Neural crest cell (in vitro differentiated cells): ENCODE data around the gene TBC1D23. TPM values are rescaled to one million over a fixed set of nuclear protein-coding genes. Genes with fewer than 3 reads are reported as not detected.

ENCODE experiments used
- DNase-seq: peaks from one replicate; pipeline ENCODE4 v3.0.0; 2021; ENCODE audit warnings: low read depth, mixed read lengths, low spot score
- H3K27ac Mint-ChIP-seq: one replicate; pipeline ENCODE4 v1.8.0; 2021; ENCODE audit warnings: mild to moderate bottlenecking, mixed read lengths; ENCODE audit not compliant: unreplicated experiment
- H3K27me3 Mint-ChIP-seq: 2 replicates; pipeline ENCODE4 v1.8.0; 2021; ENCODE audit warnings: low read depth, mild to moderate bottlenecking, mixed read lengths
- H3K36me3 Mint-ChIP-seq: 2 replicates; pipeline ENCODE4 v1.8.0; 2021; ENCODE audit warnings: low read depth, mild to moderate bottlenecking, mixed read lengths
- H3K4me1 Mint-ChIP-seq: 2 replicates; pipeline ENCODE4 v1.8.0; 2021; ENCODE audit warnings: mixed read lengths
- H3K4me3 Mint-ChIP-seq: one replicate; pipeline ENCODE4 v1.8.0; 2021; ENCODE audit warnings: mild to moderate bottlenecking, mixed read lengths
- H3K9me3 Mint-ChIP-seq: 2 replicates; pipeline ENCODE4 v1.8.0; 2021; ENCODE audit warnings: mixed read lengths
- total RNA-seq: library from RNA; stranded (reverse); gene quantifications from 2 replicates; pipeline ENCODE4 v1.2.1, GENCODE V29; 2021
- TF ChIP-seq, protein P1 (sequence below): fragments of 200-600 bp; sonication (generic); conservative IDR thresholded peaks from 2 replicates; pipeline ENCODE4 v1.5.0; 2021; ENCODE audit warnings: antibody characterized with exemption, mild to moderate bottlenecking

The TBC1D23 gene
- total RNA-seq, 1 donor from 2014 or later = 23.3 TPM

DNA sequence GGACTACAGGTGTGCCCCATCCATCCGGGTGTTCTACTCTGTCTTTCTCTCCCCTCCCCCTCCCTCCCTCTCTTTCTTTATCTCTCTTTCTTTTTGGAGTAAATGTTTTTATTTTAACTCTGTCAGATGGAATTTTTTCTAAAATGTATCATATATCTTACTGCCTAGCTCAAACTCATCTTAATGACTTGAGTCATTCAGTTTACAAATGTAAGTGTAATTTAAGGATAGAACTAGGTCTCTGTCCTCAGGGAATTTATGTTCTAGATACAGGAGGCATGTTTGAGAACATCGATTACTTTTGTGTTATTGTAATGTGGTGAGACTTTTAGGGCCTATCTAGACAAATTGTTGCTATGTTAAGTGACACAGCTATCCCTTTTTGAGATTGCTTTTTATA, 3.5 kb downstream of the TBC1D23 start:
- H3K36me3 Mint-ChIP-seq = no peaks in the 10 kb centered on the region
- no peak overlapping the region for H3K27ac Mint-ChIP-seq
- H3K4me1 Mint-ChIP-seq = peaks cover 34% of the 10 kb centered on the region
- DNase-seq = no peak
- peak overlapping the region; percentile 64 for H3K4me3 Mint-ChIP-seq
- H3K27me3 Mint-ChIP-seq = no peaks in the 10 kb centered on the region
- no peaks in the 10 kb centered on the region for H3K9me3 Mint-ChIP-seq
- TF ChIP-seq, protein P1, sequence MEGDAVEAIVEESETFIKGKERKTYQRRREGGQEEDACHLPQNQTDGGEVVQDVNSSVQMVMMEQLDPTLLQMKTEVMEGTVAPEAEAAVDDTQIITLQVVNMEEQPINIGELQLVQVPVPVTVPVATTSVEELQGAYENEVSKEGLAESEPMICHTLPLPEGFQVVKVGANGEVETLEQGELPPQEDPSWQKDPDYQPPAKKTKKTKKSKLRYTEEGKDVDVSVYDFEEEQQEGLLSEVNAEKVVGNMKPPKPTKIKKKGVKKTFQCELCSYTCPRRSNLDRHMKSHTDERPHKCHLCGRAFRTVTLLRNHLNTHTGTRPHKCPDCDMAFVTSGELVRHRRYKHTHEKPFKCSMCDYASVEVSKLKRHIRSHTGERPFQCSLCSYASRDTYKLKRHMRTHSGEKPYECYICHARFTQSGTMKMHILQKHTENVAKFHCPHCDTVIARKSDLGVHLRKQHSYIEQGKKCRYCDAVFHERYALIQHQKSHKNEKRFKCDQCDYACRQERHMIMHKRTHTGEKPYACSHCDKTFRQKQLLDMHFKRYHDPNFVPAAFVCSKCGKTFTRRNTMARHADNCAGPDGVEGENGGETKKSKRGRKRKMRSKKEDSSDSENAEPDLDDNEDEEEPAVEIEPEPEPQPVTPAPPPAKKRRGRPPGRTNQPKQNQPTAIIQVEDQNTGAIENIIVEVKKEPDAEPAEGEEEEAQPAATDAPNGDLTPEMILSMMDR = no peak

DNA sequence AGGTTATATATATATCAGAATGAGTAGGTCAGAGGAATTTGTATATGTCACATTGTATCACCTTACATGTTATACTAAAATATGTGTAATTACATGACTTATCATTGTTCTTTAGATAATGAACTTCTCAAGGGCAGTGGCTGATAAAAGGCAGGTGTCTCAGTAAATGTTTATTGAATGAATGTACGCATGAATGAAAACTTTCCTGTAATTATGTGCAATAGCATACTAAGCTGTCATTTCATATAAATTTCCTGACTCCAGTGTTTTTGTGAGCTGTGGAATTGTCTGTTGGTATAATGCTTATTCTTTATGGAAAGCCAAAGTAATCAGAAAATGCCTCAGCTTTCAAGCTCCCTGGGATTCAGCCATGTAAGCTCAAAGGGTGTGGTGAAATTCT, 4.2 kb downstream of the TBC1D23 start:
- TF ChIP-seq, protein P1 = no peak
- peaks cover 26% of the 10 kb centered on the region for H3K4me1 Mint-ChIP-seq
- H3K9me3 Mint-ChIP-seq = no peaks in the 10 kb centered on the region
- no peak overlapping the region for H3K4me3 Mint-ChIP-seq
- no peak for DNase-seq
- H3K36me3 Mint-ChIP-seq = no peaks in the 10 kb centered on the region
- H3K27me3 Mint-ChIP-seq = no peaks in the 10 kb centered on the region
- H3K27ac Mint-ChIP-seq = no peak overlapping the region

DNA sequence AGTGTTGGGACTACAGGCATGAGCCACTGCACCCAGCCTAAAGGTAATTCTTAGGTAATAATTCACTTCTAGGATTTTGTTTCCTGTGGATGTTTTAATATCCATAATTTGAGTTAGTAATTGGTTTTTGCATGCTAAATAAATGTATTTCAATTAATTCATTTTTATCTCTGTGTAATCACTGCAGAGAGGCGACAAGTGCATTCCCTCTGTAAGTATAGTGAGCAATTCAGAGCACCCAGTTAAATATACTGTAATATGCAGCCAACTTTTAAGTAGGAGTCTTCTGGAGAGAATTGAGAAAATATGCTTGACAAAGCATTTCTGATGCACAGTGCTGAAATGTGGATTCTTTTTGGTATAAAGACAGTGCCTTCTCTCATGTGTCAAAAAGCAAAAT, 5.7 kb downstream of the TBC1D23 start:
- Mint-ChIP-seq H3K27me3 (no peaks in the 10 kb centered on the region), H3K36me3 (no peaks in the 10 kb centered on the region), H3K9me3 (no peaks in the 10 kb centered on the region), H3K4me3 (no peak overlapping the region), H3K27ac (no peak overlapping the region), H3K4me1 (peaks cover 14% of the 10 kb centered on the region)
- DNase-seq = no peak
- TF ChIP-seq, protein P1 = no peak

DNA sequence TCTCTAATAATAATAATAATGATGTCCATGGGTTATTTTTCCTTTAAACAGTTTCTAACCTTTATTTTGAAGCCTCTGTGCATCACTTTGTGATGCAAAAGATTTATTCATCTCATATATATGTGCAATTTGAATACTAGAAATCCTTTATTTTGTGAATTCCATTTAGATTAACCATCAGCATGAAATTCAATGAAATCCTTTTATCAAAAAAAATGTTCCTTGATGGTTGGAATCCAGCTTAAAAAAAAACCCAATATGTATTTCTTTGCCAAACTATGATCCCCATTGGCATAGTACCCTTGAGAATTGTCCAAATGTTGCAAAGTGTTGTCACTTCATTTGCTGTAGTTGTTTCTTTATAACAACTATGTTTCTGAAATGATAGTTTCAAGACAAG, 7.4 kb downstream of the TBC1D23 start:
- TF ChIP-seq, protein P1 = no peak
- Mint-ChIP-seq H3K9me3 (no peaks in the 10 kb centered on the region), H3K4me1 (peaks cover 3% of the 10 kb centered on the region), H3K27ac (no peak overlapping the region), H3K27me3 (no peaks in the 10 kb centered on the region), H3K4me3 (no peak overlapping the region), H3K36me3 (no peaks in the 10 kb centered on the region)
- DNase-seq = no peak

DNA sequence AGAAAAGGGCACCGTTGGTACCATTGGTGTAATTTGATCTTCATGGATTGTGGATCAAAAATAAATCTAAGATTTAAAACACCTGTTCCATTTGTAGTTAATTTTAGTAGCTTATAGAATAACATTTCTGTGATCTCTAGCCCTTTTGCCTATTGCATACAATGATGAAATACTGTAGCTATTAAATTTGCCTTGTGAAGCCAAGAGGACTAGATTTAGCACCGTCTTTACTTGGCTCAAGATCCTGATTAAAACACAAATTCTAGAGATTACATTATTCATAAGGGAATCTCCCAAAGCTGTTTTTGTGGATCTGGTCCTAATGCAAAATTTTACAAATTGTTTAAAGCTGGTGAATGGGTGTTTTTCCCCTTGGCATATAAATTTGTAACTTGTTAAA, 8.2 kb downstream of the TBC1D23 start:
- Mint-ChIP-seq H3K27me3 (no peaks in the 10 kb centered on the region), H3K4me3 (no peak overlapping the region), H3K27ac (no peak overlapping the region), H3K36me3 (no peaks in the 10 kb centered on the region), H3K9me3 (no peaks in the 10 kb centered on the region), H3K4me1 (no peaks in the 10 kb centered on the region)
- no peak for DNase-seq
- TF ChIP-seq, protein P1 = no peak
